HG03460 (cell line): ENCODE data around the gene ATRN.
"Not testable (repeated sequence)": the region's sequence is repeated elsewhere in the genome, so short reads cannot be mapped to it uniquely, and the experiment has no call there.

Experiments
- ATAC-seq: cut with Tn5 transposase; IDR thresholded peaks from one replicate; pipeline ENCODE4 v1.9.1; 2021; ENCODE audit not compliant: unreplicated experiment

The ATRN gene

GRCh38 chr20:3465301-3465700, 5.5 kb upstream of the ATRN start:
- ATAC-seq = no peak

GRCh38 chr20:3470208-3470626, 601 bp upstream of the ATRN start:
- no peak for ATAC-seq

- no peak for ATAC-seq
Observed at GRCh38 chr20:3471397-3472021, 691 bp downstream of the ATRN start.

GRCh38 chr20:3472105-3472504, 1.3 kb downstream of the ATRN start:
- no peak for ATAC-seq

- no peak for ATAC-seq
Observed at GRCh38 chr20:3473324-3473723, 2.5 kb downstream of the ATRN start.

- ATAC-seq = no peak
Observed at GRCh38 chr20:3473944-3474343, 3.1 kb downstream of the ATRN start.

- not testable (repeated sequence) for ATAC-seq
Observed at GRCh38 chr20:3477003-3477860, 6.4 kb downstream of the ATRN start.

- ATAC-seq = no peak
Observed at GRCh38 chr20:3477861-3478544, 7.2 kb downstream of the ATRN start.

GRCh38 chr20:3479025-3479424, 8.2 kb downstream of the ATRN start:
- ATAC-seq = no peak

- ATAC-seq = no peak
Observed at GRCh38 chr20:3479759-3480615, 9.2 kb downstream of the ATRN start.

- no peak for ATAC-seq
Observed at GRCh38 chr20:3483309-3483708, 12.5 kb downstream of the ATRN start.

- ATAC-seq = no peak
Observed at GRCh38 chr20:3483784-3484183, 13.0 kb downstream of the ATRN start.

- no peak for ATAC-seq
Observed at GRCh38 chr20:3485913-3486312, 15.1 kb downstream of the ATRN start.

- ATAC-seq = no peak
Observed at GRCh38 chr20:3486850-3487249, 16.0 kb downstream of the ATRN start.

GRCh38 chr20:3492669-3493068, 21.9 kb downstream of the ATRN start:
- no peak for ATAC-seq

GRCh38 chr20:3494218-3494617, 23.4 kb downstream of the ATRN start:
- ATAC-seq = no peak

- ATAC-seq = no peak
Observed at GRCh38 chr20:3502878-3503277, 32.1 kb downstream of the ATRN start.

GRCh38 chr20:3505148-3505547, 34.3 kb downstream of the ATRN start:
- no peak for ATAC-seq

- ATAC-seq = no peak
Observed at GRCh38 chr20:3509064-3509463, 38.2 kb downstream of the ATRN start.

GRCh38 chr20:3510110-3510509, 39.3 kb downstream of the ATRN start:
- ATAC-seq = no peak

GRCh38 chr20:3512239-3512638, 41.4 kb downstream of the ATRN start:
- ATAC-seq = not testable (repeated sequence)
